ENCODE data around the gene PRUNE2. TPM values are rescaled to one million over a fixed set of nuclear protein-coding genes. Genes with fewer than 3 reads are reported as not detected.

PRUNE2 gene
- polyA plus RNA-seq, 3 donors, result 0.72 to 1.8 (median 1.5) TPM

- no peaks in the 10 kb centered on the region for H3K27me3 ChIP-seq (ENCODE audit: control insufficient read depth in 2 of 2, insufficient read depth in 2 of 2, low read length in 2 of 2)
- H2AFZ ChIP-seq (ENCODE audit: insufficient read depth, low read depth, low read length, poor library complexity, severe bottlenecking), result no peak overlapping the region
- Mint-ChIP-seq H3K36me3 (no peaks in the 10 kb centered on the region), H3K27me3 (ENCODE audit: low read depth in 3 of 3) (peaks cover 0 to 1% (median 0%) of the 10 kb centered on the region in 3 donors), H3K4me3 (no peak overlapping the region), H3K9me3 (no peaks in the 10 kb centered on the region), H3K27ac (peak overlapping the region in 2 of 7 donors; percentile 21 to 57), H3K4me1 (peaks cover 52% of the 10 kb centered on the region)
- peaks cover 41 to 54% of the 10 kb centered on the region in 2 donors for H3K4me1 ChIP-seq (ENCODE audit: control insufficient read depth in 1 of 2, insufficient read depth in 2 of 2, low read length in 2 of 2)
- no peaks in the 10 kb centered on the region for H3K9me3 ChIP-seq (replicated peaks in 1 of 2; ENCODE audit: control insufficient read depth in 1 of 2, insufficient read depth in 1 of 2, low read length in 2 of 2)
- no peaks in the 10 kb centered on the region for H3K36me3 ChIP-seq (replicated peaks in 1 of 2; ENCODE audit: control insufficient read depth in 1 of 2, insufficient read depth in 2 of 2, low read length in 2 of 2)
- no peak overlapping the region for H3K9ac ChIP-seq (ENCODE audit: insufficient read depth, low read length, poor library complexity, severe bottlenecking)
- no peak overlapping the region for H3K4me2 ChIP-seq (replicated peaks; ENCODE audit: extremely low read depth, low read length, poor library complexity, severe bottlenecking)
- H4K20me1 ChIP-seq (ENCODE audit: insufficient read depth, low read length), result no peaks in the 10 kb centered on the region
- WGBS (ENCODE audit: insufficient coverage), result no CpG with 5 or more reads among the region's 4 CpGs
- no peak for TF ChIP-seq CTCF (IDR thresholded peaks at IDR 0.05)
- H3K4me3 ChIP-seq (replicated peaks in 1 of 3; ENCODE audit: low read depth in 2 of 3, low read length in 3 of 3), result no peak overlapping the region
- no peak for DNase-seq
- intact Hi-C loops (cut with micrococcal nuclease), result loop anchor here in 1 of 2 donors (5.0 to 10.0 kb wide), 2 partner anchors 51 to 209 kb away; no protein-coding TSS in a partner anchor
- H3K27ac ChIP-seq (ENCODE audit: low read depth in 1 of 2, low read length in 2 of 2), result no peak overlapping the region
- H3K79me2 ChIP-seq (ENCODE audit: insufficient read depth, low read length), result no peaks in the 10 kb centered on the region
These were observed 249.9 kb downstream of the PRUNE2 start for GRCh38 chr9:76655971-76656370.

- TF ChIP-seq CTCF (IDR thresholded peaks at IDR 0.05), result no peak
- H3K9me3 ChIP-seq (replicated peaks in 1 of 2; ENCODE audit: control insufficient read depth in 1 of 2, insufficient read depth in 1 of 2, low read length in 2 of 2), result no peaks in the 10 kb centered on the region
- H3K27me3 ChIP-seq (ENCODE audit: control insufficient read depth in 2 of 2, insufficient read depth in 2 of 2, low read length in 2 of 2), result no peaks in the 10 kb centered on the region
- no peak overlapping the region for H3K4me2 ChIP-seq (replicated peaks; ENCODE audit: extremely low read depth, low read length, poor library complexity, severe bottlenecking)
- H3K4me3 ChIP-seq (replicated peaks in 1 of 3; ENCODE audit: low read depth in 2 of 3, low read length in 3 of 3), result no peak overlapping the region
- H3K27ac ChIP-seq (ENCODE audit: low read depth in 1 of 2, low read length in 2 of 2), result no peak overlapping the region
- intact Hi-C loops (cut with micrococcal nuclease), result loop anchor here in 1 of 2 donors (5.0 to 10.0 kb wide), 2 partner anchors 50 to 208 kb away; no protein-coding TSS in a partner anchor
- peak overlapping the region; percentile 7 for H2AFZ ChIP-seq (ENCODE audit: insufficient read depth, low read depth, low read length, poor library complexity, severe bottlenecking)
- peak overlapping the region in 5 of 7 donors; percentile 8 to 76 (median 48) for H3K27ac Mint-ChIP-seq
- H3K4me1 ChIP-seq (ENCODE audit: control insufficient read depth in 1 of 2, insufficient read depth in 2 of 2, low read length in 2 of 2), result peaks cover 47 to 62% of the 10 kb centered on the region in 2 donors
- peaks cover 0 to 1% (median 0%) of the 10 kb centered on the region in 3 donors for H3K27me3 Mint-ChIP-seq (ENCODE audit: low read depth in 3 of 3)
- no peaks in the 10 kb centered on the region for H4K20me1 ChIP-seq (ENCODE audit: insufficient read depth, low read length)
- H3K9me3 Mint-ChIP-seq, result no peaks in the 10 kb centered on the region
- no peak overlapping the region for H3K4me3 Mint-ChIP-seq
- 0% methylated on average over 2 of the region's 6 CpGs for WGBS (ENCODE audit: insufficient coverage)
- H3K9ac ChIP-seq (ENCODE audit: insufficient read depth, low read length, poor library complexity, severe bottlenecking), result no peak overlapping the region
- no peaks in the 10 kb centered on the region for H3K79me2 ChIP-seq (ENCODE audit: insufficient read depth, low read length)
- no peak for DNase-seq
- no peaks in the 10 kb centered on the region for H3K36me3 ChIP-seq (replicated peaks in 1 of 2; ENCODE audit: control insufficient read depth in 1 of 2, insufficient read depth in 2 of 2, low read length in 2 of 2)
- peaks cover 59% of the 10 kb centered on the region for H3K4me1 Mint-ChIP-seq
- no peaks in the 10 kb centered on the region for H3K36me3 Mint-ChIP-seq
These were observed 250.8 kb downstream of the PRUNE2 start for GRCh38 chr9:76655121-76655541.

Data from CD14-positive monocyte (primary cell).